Activated CD8-positive, alpha-beta memory T cell treated with anti-CD3 and anti-CD28 coated beads, Interleukin-2, amount 50 U/mL, for 24 hours (primary cell): ENCODE data around the gene PDCD1.
"Not testable (repeated sequence)": the region's sequence is repeated elsewhere in the genome, so short reads cannot be mapped to it uniquely, and the experiment has no call there.

Experiments used
- DNase-seq: peaks from one replicate; pipeline ENCODE4 v3.0.0-alpha.2; 2020; ENCODE audit errors: extremely low read depth

The PDCD1 gene

DNA sequence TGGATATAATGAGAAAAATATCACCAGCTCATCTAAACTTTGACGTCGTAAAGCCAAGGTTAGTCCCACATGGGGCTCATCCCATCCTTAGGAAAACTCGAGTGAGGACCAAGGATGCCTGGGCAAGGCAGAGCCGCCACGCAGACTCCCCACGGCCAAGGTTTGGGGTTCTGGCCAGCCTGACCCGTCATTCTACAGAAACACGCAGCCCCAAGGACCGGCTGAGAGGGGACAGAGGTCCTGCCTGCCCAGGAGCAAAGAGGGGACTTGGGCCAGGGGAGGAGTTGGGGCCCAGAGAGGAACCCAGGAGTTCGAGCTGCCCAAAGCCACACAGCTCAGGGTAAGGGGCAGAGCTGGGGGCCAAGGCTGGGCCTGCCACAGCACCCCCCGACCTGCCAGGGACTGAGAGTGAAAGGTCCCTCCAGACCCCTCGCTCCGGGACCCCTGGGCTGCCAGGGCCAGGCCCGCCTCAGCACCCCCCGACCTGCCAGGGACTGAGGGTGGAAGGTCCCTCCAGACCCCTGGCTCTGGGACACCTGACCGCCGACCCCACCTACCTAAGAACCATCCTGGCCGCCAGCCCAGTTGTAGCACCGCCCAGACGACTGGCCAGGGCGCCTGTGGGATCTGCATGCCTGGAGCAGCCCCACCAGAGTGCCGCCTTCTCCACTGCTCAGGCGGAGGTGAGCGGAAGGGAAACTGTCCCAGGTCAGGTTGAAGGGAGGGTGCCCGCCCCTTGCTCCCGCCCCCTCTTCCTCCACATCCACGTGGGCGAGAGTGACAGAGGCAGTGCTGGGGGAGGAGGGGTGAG is at the start of gene PDCD1:
Gene PDCD1 (minus strand): TSS at position 689 of the 811 bp plus-strand sequence. CDS start 56 bp downstream, at position 633.
- peak; percentile 44 for DNase-seq

- not testable (repeated sequence) for DNase-seq
These were observed 49.1 kb upstream of the PDCD1 start for GRCh38 chr2:241907831-241908230.

DNA sequence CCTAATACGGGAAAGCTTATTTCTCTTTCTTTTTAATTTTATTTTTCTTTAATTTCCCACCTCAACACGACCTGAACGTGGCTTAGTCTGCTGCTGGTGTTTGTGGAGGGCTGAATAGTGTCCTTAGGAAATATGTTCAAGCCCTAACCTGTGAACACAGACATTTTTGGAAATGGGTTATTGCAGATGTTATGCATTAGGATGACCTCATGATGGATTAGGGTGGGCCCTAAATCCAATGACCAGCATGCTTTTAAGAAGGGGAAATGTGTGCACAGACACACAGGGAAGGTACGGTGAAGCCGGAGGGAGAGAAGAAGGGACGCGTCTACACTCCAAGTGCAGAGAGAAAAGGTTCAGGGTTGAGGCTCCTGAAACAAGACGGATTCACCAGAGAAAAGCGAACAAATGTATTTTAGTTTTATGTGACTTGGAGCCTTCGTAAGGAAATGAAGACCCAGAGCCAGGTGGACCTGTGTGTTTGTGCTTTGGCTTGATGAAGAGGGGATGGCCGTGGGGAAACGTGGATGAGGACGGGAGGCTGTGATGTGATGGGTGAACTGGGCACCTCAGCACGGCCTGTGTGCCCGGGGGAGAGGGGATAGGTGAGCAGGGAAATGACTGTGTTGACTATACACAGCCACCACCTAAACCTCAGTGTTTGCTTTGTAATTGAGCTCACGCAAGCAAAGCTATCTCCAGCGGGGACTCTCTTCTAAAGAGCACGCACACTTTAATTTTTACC is 48.3 kb upstream of the PDCD1 start:
- no peak for DNase-seq

GRCh38 chr2:241906378-241906770 is 47.7 kb upstream of the PDCD1 start:
- not testable (repeated sequence) for DNase-seq

- no peak for DNase-seq
These were observed 47.2 kb upstream of the PDCD1 start for GRCh38 chr2:241905716-241906377.

GRCh38 chr2:241904791-241905710 is 46.4 kb upstream of the PDCD1 start:
- no peak for DNase-seq

DNA sequence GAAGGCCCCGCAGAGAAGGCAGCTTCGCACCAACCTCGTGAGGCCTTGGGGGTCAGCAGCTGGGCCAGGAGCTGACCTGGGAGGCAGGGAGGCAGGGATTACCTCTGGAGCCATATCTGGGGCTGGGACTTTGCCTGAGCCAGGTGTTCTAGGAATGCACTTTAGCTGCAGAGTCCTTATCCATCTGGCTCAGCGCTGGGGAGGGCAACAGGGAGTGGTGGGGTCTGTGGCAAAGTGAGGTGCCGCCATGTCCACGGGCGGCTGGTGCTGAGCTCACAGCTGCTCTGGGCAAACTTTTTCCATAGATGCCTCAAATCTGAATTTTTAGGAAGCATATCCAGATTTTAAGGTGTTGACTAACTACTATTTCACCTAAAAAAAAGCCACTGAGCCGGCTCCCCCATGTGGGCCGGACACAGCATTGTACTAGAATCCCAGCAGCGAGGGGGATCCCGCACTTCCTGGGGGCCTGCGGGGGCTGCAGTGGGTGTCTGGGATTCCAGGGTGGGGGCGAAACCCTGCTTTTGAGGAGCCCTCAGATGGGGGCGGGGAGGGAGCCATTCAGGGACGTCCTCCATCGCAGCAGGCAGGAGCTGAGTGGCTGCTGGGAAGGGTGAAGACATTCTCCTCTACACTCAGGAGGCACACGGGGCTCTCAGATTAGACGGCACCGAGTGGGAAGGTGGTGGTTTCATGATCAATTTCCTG is 45.5 kb upstream of the PDCD1 start:
- no peak for DNase-seq

GRCh38 chr2:241903121-241904010 is 44.7 kb upstream of the PDCD1 start:
- no peak for DNase-seq

DNA sequence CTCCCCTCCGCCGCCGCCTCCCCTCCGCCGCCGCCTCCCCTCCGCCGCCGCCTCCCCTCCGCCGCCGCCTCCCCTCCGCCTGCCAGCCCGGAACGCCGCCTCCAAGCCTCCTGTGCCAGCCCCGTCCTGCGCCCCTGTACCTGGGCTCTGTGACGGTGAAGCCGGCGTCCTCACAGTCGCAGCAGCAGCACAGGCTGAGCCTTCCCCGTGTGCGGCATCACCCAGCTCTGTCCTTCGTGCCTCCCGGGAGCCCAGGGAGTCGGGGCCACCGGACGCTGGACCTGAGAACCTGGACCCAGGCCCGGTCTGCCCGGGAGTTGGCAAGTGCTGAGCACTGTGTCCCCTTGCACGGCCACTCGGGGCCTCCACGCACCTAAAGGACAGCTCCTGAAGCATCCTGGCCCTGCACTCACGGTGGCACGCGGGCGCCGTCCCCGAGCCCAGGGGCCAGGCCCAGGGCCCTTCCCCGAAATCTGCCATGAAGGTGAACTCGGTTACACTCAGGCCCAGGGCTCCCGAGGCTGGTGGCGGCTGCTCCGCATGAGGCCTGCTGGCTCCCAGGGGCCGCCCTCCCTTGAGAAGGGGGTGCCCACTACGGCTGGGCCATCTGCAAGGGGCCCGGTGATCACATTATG is 43.8 kb upstream of the PDCD1 start:
- DNase-seq, result no peak

DNA sequence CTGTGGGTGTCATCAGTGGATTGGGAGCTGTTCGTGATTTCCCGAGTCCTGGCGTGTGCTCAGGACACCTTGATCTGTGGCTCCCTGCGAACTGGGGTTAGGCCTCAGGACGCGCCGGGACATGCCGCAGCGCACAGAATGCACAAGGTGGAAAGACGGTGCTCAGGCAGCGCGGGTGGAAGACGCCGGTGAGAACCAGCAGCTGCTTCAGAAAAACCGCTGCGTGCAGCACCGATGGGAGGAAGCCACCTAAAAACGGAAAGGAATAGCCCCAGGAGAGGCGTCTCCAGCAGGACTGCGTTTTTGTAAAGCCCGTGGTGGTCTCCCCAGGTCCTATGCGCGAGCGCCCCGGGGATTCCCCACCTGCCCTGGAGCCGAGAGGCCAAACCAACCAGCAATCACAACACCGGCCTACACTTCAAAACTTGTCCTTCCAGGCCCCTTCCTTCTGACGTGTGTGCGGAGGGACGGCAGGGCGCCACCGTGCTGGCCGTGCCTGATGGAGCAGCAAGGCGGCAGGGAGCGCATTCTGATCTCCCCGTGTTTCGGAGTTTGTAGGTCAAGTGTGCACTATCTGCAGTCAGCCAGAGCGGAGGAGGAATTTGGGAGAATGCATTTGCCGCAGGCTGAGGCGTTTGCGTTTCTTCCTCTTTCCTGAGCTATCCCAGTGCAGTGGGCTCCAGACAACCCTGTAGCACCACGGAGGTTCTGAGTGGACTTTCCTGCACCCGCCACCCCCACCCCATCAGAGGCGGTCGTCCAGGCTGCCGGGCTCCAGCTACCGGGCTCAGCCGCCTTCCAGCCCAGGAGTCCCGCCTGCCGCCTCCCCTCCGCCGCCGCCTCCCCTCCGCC is 43.0 kb upstream of the PDCD1 start:
- no peak for DNase-seq

DNA sequence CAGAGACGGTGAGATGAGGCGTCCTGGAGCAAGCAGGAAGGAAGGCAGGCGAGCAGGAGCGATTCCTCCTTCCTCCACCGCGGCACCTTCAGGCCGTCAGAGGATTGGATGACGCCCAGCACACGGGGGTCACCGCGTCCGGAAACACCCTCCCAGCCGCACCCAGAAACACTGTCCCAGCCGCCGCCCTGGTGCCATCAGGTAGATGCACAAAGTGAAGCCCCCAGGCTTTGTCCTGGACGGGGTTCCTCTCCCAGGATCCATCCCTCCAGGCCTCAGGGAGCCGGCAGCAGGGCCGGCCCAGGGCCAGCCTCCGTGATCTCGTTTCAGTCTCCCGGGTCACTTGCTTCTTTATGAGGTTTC is 42.3 kb upstream of the PDCD1 start:
- DNase-seq, result no peak

DNA sequence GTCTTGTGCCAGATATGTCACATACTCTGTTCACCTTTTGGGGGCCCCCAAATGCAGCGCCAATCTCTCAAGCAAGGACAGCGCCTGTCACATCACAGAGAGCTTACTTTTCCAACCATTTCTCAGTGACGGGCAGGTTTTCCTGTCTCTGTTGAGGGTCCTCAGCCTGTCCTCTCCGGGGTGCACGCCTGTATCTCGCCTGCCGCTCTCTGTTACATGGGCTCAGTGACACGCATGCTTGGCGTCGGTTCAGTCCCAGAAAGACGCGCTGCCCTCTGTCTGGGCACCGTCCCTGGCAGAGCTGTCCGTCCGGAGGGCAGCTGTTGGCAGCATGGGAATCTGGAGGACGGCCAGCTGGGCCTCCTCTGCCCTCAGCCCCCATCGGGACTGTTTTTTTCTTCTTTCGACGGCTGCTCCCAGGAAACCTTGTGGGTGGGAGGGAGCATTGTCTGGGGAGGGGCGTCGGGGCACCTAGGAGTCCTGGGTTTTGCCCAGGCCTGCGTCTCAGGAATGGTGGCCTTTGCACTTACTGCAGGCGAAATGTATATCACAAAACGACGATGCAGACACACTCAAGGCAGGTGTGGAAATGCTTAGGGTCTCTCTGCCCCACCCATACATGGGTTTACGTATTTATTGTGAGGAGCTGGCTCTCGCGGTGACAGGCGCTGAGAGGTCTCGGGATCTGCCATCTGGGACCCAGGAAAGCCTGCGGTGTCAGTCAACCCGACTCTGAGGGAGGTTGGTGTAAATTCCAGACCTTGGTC is 41.7 kb upstream of the PDCD1 start:
- no peak for DNase-seq

DNA sequence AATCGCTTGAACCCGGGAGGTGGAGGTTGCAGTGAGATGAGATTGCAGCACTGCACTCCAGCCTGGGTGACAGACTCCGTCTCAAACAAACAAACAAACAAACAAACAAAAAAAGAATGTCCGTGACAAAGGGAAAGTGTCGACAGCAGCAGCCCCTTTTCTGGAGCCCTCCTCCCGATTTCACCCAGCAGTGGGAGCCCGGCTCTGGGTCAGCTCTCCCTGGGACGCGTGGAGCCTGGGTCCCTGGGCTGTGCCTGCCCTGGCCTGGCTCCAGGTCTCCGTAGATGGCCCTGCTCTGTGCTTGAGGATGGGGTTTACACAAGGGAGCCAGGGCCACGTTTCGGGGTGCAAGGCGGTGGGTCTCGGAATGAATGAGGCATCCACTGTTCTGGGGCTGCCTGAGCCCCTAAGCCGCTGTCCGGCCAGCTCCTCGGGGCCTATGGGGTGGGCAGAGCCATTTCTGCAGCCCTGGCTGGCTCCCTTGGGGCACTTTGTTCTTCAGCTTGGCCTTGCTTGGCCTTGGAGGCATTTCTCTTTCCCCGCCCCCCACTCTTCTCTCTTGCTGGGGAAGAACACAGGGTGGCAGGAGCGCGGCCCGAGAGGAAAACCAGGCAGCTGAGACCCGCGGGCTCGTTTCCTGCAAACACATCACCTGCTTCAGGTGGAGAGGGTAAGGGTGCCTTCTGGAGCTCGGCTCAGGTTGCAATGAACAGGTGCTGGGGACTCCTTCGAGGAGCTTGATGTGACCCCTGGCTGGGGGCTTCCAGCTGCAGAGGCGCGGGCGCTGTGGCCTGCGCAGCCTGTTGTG is 40.0 kb upstream of the PDCD1 start:
- DNase-seq, result no peak

- DNase-seq, result no peak
These were observed 38.7 kb upstream of the PDCD1 start for GRCh38 chr2:241897231-241897916.

DNA sequence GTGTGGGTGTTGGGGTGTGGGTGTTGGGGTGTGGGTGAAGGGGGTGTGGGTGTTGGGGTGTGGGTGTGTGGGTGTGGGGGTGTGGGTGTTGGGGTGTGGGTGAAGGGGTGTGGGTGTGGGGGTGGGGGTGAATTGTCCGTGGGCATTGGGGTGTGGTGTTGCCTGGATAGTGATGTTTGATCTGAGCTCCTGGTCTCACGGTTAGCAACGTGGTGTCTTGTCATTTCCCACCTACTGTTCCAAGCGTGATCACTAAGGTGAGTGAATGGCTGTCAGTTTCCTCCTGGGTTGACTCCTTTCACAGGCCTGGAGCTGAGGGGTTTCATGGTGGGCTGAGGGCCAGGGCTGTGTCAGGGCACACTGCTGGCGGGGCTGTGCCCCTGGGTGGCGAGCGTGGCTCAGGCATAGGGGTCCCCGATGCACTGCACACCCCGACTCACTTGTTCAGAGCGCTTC is 38.1 kb upstream of the PDCD1 start:
- no peak for DNase-seq
